Spleen (tissue), 11 donors: Measurements from ENCODE around the gene FN3K. TPM values are rescaled to one million over a fixed set of nuclear protein-coding genes. Genes with fewer than 3 reads are reported as not detected.

Experiments
- DNase-seq: peaks from one replicate; pipeline ENCODE4 v3.0.0-alpha.2; 2020
- H3K27ac ChIP-seq, 8 donors: fragments of 200-600 bp; sonication (generic) in 7 of 8; 1 replicate in 4 of 8; 2 replicates in 4 of 8; pipeline versions ENCODE4 v1.5.0 to v1.8.0; 2016 to 2021; ENCODE audit warnings: inconsistent platforms in 4 of 8, mild to moderate bottlenecking in 4 of 8, moderate library complexity in 1 of 8
- H3K27me3 ChIP-seq, 7 donors: fragments of 200-600 bp; sonication (generic) in 6 of 7; replicated peaks in 1 of 7; 1 replicate in 4 of 7; 2 replicates in 3 of 7; pipeline versions ENCODE4 v1.5.0 to v1.8.0; 2016 to 2021; ENCODE audit warnings: inconsistent platforms in 3 of 7, mild to moderate bottlenecking in 1 of 7
- H3K36me3 ChIP-seq, 6 donors: fragments of 200-600 bp; sonication (generic) in 5 of 6; 1 replicate in 4 of 6; 2 replicates in 2 of 6; pipeline versions ENCODE4 v1.5.0 to v1.8.0; 2016 to 2021; ENCODE audit warnings: inconsistent platforms in 2 of 6
- H3K4me1 ChIP-seq, 6 donors: fragments of 200-600 bp; sonication (generic) in 5 of 6; 1 replicate in 3 of 6; 2 replicates in 3 of 6; pipeline versions ENCODE4 v1.5.0 to v1.8.0; 2016 to 2021; ENCODE audit warnings: inconsistent platforms in 3 of 6
- H3K4me3 ChIP-seq, 8 donors: fragments of 200-600 bp; sonication (generic) in 7 of 8; 1 replicate in 4 of 8; 2 replicates in 4 of 8; pipeline versions ENCODE4 v1.5.0 to v1.8.0; 2016 to 2021; ENCODE audit warnings: inconsistent platforms in 4 of 8, mild to moderate bottlenecking in 4 of 8, moderate library complexity in 2 of 8
- H3K9me3 ChIP-seq, 8 donors: fragments of 200-600 bp; sonication (generic) in 7 of 8; 1 replicate in 4 of 8; 2 replicates in 4 of 8; pipeline versions ENCODE4 v1.5.0 to v1.8.0; 2016 to 2021; ENCODE audit warnings: inconsistent platforms in 4 of 8
- CTCF ChIP-seq, 11 experiments: fragments of 200-600 bp in 7 of 11; fragments of 450-650 bp in 4 of 11; sonication (generic) in 4 of 11; IDR thresholded peaks in 8 of 11; conservative IDR thresholded peaks in 3 of 11; 1 replicate in 7 of 11; 2 replicates in 4 of 11; pipeline versions ENCODE4 v1.4.0 to v1.8.0; 2016 to 2021; ENCODE audit warnings: antibody characterized with exemption in 11 of 11, inconsistent platforms in 4 of 11, mild to moderate bottlenecking in 1 of 11
- POLR2A ChIP-seq, 3 donors: fragments of 450-650 bp; IDR thresholded peaks; one replicate each; pipeline ENCODE4 v1.5.1; 2017; ENCODE audit warnings: antibody characterized with exemption in 3 of 3, mild to moderate bottlenecking in 1 of 3
- POLR2AphosphoS5 ChIP-seq, 3 donors: sonication (generic); formaldehyde crosslinking; IDR thresholded peaks; one replicate each; pipeline ENCODE4 v1.5.1; 2017; ENCODE audit warnings: antibody characterized with exemption in 3 of 3
- WGBS, 5 donors: extraction: QIAGEN DNeasy Blood & Tissue Kit in 3 of 5; methylation state at CpG; one replicate each; pipeline versions ENCODE4 v1.1.5 to v1.1.7; 2013 to 2018; 5-methylcytosine and 5-hydroxymethylcytosine counted together
- intact Hi-C: fragments of 100-400 bp; cut with DNase I; formaldehyde crosslinking; loops from one replicate; pipeline ENCODE4 v1.15.0; 2023; ENCODE audit warnings: low total_unique reads
- polyA plus RNA-seq, 3 donors: library from polyadenylated mRNA; stranded (reverse); fragments of 200-250 nt; gene quantifications; one replicate each; pipeline ENCODE4 v1.2.1, GENCODE V29; 2013
- total RNA-seq, 7 donors: library from RNA; depleted of rRNA in 3 of 7; stranded (reverse); fragments of >200 nt in 3 of 7; fragmentation: NEBNext Ultra II Directional in 4 of 7; extraction: Animal tissue kit (Norgen Biotek cat#: 25700) in 4 of 7; gene quantifications; one replicate each; pipeline versions ENCODE4 v1.1.0 to v1.2.1, GENCODE V29; 2016 to 2021
- donor health status: healthy with polysubstance abuse.
- donor health status: DM: no; HTN: no; CAD: no; lungs with moderate emphysema.
- donor health status: DM: no; HTN: no; CAD: no.
- donor health status: Bipolar disorder and iron deficiency.
- donor health status: healthy.
- donor health status: DM: no; HTN: no; CAD: no.
- donor health status: DM: yes; HTN: yes; CAD: no.

The FN3K gene
- total and polyA plus RNA-seq, 10 donors = 1.4 to 14.1 (median 6.3) TPM

- 85 to 90% (median 87%) methylated on average over 19 of the region's 19 CpGs for WGBS, 5 donors
- TF ChIP-seq POLR2A (IDR thresholded peaks at IDR 0.05) = no peak
- no peak for TF ChIP-seq POLR2AphosphoS5 (IDR thresholded peaks at IDR 0.05)
- no peak for TF ChIP-seq CTCF (IDR thresholded peaks at IDR 0.05 in 8 of 11, conservative IDR thresholded peaks at IDR 0.05 in 3 of 11)
- DNase-seq = peak; percentile 65
- Histone ChIP-seq H3K27ac (no peak overlapping the region), H3K4me1 (peaks cover 8 to 16% (median 12%) of the 10 kb centered on the region in 6 donors), H3K4me3 (no peak overlapping the region), H3K9me3 (no peaks in the 10 kb centered on the region), H3K27me3 (no peaks in the 10 kb centered on the region), H3K36me3 (peaks cover 0 to 93% (median 51%) of the 10 kb centered on the region in 6 donors)
- intact Hi-C loops = no loop called here
Measured at GRCh38 chr17:82722341-82723013, 12.9 kb upstream of the FN3K start.

GRCh38 chr17:82723169-82723807 is 12.1 kb upstream of the FN3K start:
- H3K9me3 ChIP-seq = no peaks in the 10 kb centered on the region
- no peak overlapping the region for H3K27ac ChIP-seq
- intact Hi-C loops = no loop called here
- H3K27me3 ChIP-seq = no peaks in the 10 kb centered on the region
- DNase-seq = no peak
- H3K4me1 ChIP-seq = peaks cover 0 to 8% (median 4%) of the 10 kb centered on the region in 6 donors
- WGBS, 5 donors = 89 to 98% (median 92%) methylated on average over 22 to 26 of the region's 26 CpGs
- TF ChIP-seq CTCF (IDR thresholded peaks at IDR 0.05 in 8 of 11, conservative IDR thresholded peaks at IDR 0.05 in 3 of 11) (no peak), POLR2AphosphoS5 (IDR thresholded peaks at IDR 0.05) (no peak)
- no peak overlapping the region for H3K4me3 ChIP-seq
- peaks cover 3 to 100% (median 55%) of the 10 kb centered on the region in 6 donors for H3K36me3 ChIP-seq

GRCh38 chr17:82726427-82726826 is 9.0 kb upstream of the FN3K start:
- no peaks in the 10 kb centered on the region for H3K27me3 ChIP-seq
- intact Hi-C loops = no loop called here
- H3K27ac ChIP-seq = no peak overlapping the region
- H3K9me3 ChIP-seq = no peaks in the 10 kb centered on the region
- TF ChIP-seq CTCF (IDR thresholded peaks at IDR 0.05 in 8 of 11, conservative IDR thresholded peaks at IDR 0.05 in 3 of 11) (no peak), POLR2AphosphoS5 (IDR thresholded peaks at IDR 0.05) (no peak), POLR2A (IDR thresholded peaks at IDR 0.05) (no peak)
- no peak overlapping the region for H3K4me3 ChIP-seq
- peaks cover 3 to 91% (median 39%) of the 10 kb centered on the region in 6 donors for H3K36me3 ChIP-seq
- WGBS, 5 donors = 96 to 100% (median 97%) methylated on average over 3 to 10 of the region's 10 CpGs
- no peaks in the 10 kb centered on the region for H3K4me1 ChIP-seq
- no peak for DNase-seq
